ENCODE results near the gene TRPC5OS.

The TRPC5OS gene

GRCh38 chrX:111914398-111915090 is 38.6 kb downstream of the TRPC5OS start:
- no peak for FAIRE-seq

GRCh38 chrX:111917591-111917990 is 41.6 kb downstream of the TRPC5OS start:
- FAIRE-seq: no peak

GRCh38 chrX:111928456-111928855 is 52.5 kb downstream of the TRPC5OS start:
- no peak for FAIRE-seq
